A549 (cell line): ENCODE measurements around the gene GRIN3A. TPM values are rescaled to one million over a fixed set of nuclear protein-coding genes. Genes with fewer than 3 reads are reported as not detected.

Experiments used
- ATAC-seq, 2 experiments: fragments of 200-7000 bp in 1 of 2; fragments of >200 bp in 1 of 2; cut with Nextera tagmentation in 1 of 2; cut with Tn5 transposase in 1 of 2; 3 replicates each; pipeline versions ENCODE4 v1.8.0 to v1.9.1; 2018 to 2020; ENCODE audit warnings: mild to moderate bottlenecking in 1 of 2, moderate library complexity in 1 of 2
- CTCF ChIA-PET: fragments of 300-600 bp; sonication (Branson Sonifier 250); formaldehyde crosslinking; extraction: SDS; loops from one replicate; lab custom pipeline; 2021; ENCODE audit warnings: antibody characterized with exemption, inconsistent platforms; lab: Yijun Ruan, JAX
- POLR2A ChIA-PET: fragments of 350-600 bp; formaldehyde crosslinking; extraction: SDS; loops from one replicate; lab custom pipeline; 2021; ENCODE audit warnings: antibody characterized with exemption, inconsistent platforms; lab: Yijun Ruan, JAX
- DNase-seq, 2 experiments: peaks; one replicate each; pipeline versions ENCODE4 v3.0.0 to v3.0.0-alpha.2; 2011 to 2016; ENCODE audit warnings: low read depth in 1 of 2, low spot score in 1 of 2
- FAIRE-seq: peaks from 2 replicates; lab custom pipeline; 2011; peaks lifted over from hg19 to GRCh38; lab: Jason Lieb, UNC
- H3K27ac ChIP-seq, 2 experiments: fragments of >200 bp; sonication (Bioruptor Twin); formaldehyde crosslinking; 3 replicates each; pipeline ENCODE4 v1.5.1; 2016 to 2017
- H3K4me1 ChIP-seq: fragments of >200 bp; sonication (Bioruptor Twin); formaldehyde crosslinking; 3 replicates; pipeline ENCODE4 v1.6.1; 2016
- H3K4me2 ChIP-seq: fragments of >200 bp; sonication (Bioruptor Twin); formaldehyde crosslinking; 3 replicates; pipeline ENCODE4 v1.6.1; 2016
- H3K4me3 ChIP-seq: fragments of >200 bp; sonication (Bioruptor Twin); formaldehyde crosslinking; 3 replicates; pipeline ENCODE4 v1.5.1; 2016
- H3K9me3 ChIP-seq: fragments of >200 bp; sonication (Bioruptor Twin); formaldehyde crosslinking; 3 replicates; pipeline ENCODE4 v1.6.1; 2016
- BHLHE40 ChIP-seq: IDR thresholded peaks from 2 replicates; pipeline ENCODE4 v1.6.1; 2012; ENCODE audit warnings: low read depth, low read length, inconsistent platforms
- CEBPB ChIP-seq, 2 experiments: fragments of >200 bp in 1 of 2; sonication (Bioruptor Twin) in 1 of 2; formaldehyde crosslinking in 1 of 2; IDR thresholded peaks; 2 replicates each; pipeline ENCODE4 v1.6.1; 2012 to 2016
- EP300 ChIP-seq, 2 experiments: fragments of >200 bp; sonication (Bioruptor Twin); formaldehyde crosslinking; IDR thresholded peaks; 2 replicates in 1 of 2; 3 replicates in 1 of 2; pipeline ENCODE4 v1.6.1; 2016 to 2017
- ESRRA ChIP-seq: fragments of 150-350 bp; IDR thresholded peaks from 2 replicates; pipeline ENCODE4 v1.6.1; 2014; ENCODE audit warnings: mild to moderate bottlenecking, low read length, borderline replicate concordance
- FOSB ChIP-seq: fragments of 250-450 bp; sonication (Bioruptor Pico); IDR thresholded peaks from 2 replicates; pipeline ENCODE4 v1.5.0; 2020; ENCODE audit warnings: mild to moderate bottlenecking, moderate library complexity
- GATA3 ChIP-seq: IDR thresholded peaks from 2 replicates; pipeline ENCODE4 v1.6.1; 2012; ENCODE audit warnings: borderline replicate concordance
- HEYL ChIP-seq: fragments of 250-450 bp; sonication (Bioruptor Pico); IDR thresholded peaks from 2 replicates; pipeline ENCODE4 v1.8.0; 2021; ENCODE audit warnings: mild to moderate bottlenecking, moderate library complexity
- HOXA7 ChIP-seq: fragments of 250-450 bp; sonication (Bioruptor Pico); IDR thresholded peaks from 2 replicates; pipeline ENCODE4 v1.5.0; 2020; ENCODE audit warnings: mild to moderate bottlenecking, moderate library complexity
- MAZ ChIP-seq: fragments of 150-350 bp; IDR thresholded peaks from 2 replicates; pipeline ENCODE4 v1.6.1; 2014; ENCODE audit warnings: antibody characterized with exemption, low read depth, low read length, borderline replicate concordance
- NR3C1 ChIP-seq: fragments of >200 bp; sonication (Bioruptor Twin); formaldehyde crosslinking; IDR thresholded peaks from 3 replicates; pipeline ENCODE4 v1.6.1; 2017
- POLR2A ChIP-seq: IDR thresholded peaks from 2 replicates; pipeline ENCODE4 v1.6.1; 2012; ENCODE audit warnings: mild to moderate bottlenecking, low read length
- POLR2AphosphoS2 ChIP-seq: conservative IDR thresholded peaks from 2 replicates; pipeline ENCODE4 v1.6.1; 2012; ENCODE audit warnings: low read length, improper control_type of control experiment, inconsistent platforms
- RARB ChIP-seq: fragments of 250-450 bp; sonication (Bioruptor Pico); IDR thresholded peaks from 2 replicates; pipeline ENCODE4 v1.8.0; 2021; ENCODE audit warnings: mild to moderate bottlenecking, moderate library complexity
- SMC3 ChIP-seq: fragments of >200 bp; sonication (Bioruptor Twin); formaldehyde crosslinking; IDR thresholded peaks from 3 replicates; pipeline ENCODE4 v1.6.1; 2018; ENCODE audit warnings: inconsistent platforms
- TP53 ChIP-seq: fragments of 250-450 bp; sonication (Bioruptor Pico); IDR thresholded peaks from 2 replicates; pipeline ENCODE4 v1.5.0; 2021; ENCODE audit warnings: mild to moderate bottlenecking, moderate library complexity
- ZFP36 ChIP-seq: fragments of 450-650 bp; IDR thresholded peaks from 2 replicates; pipeline ENCODE4 v1.6.1; 2014; ENCODE audit warnings: borderline replicate concordance; ENCODE audit not compliant: partially characterized antibody
- ZNF302 ChIP-seq: fragments of 250-450 bp; sonication (Bioruptor Pico); IDR thresholded peaks from 2 replicates; pipeline ENCODE4 v1.9.0; 2021; ENCODE audit warnings: inconsistent platforms, mild to moderate bottlenecking, moderate library complexity
- ZSCAN20 ChIP-seq: fragments of 250-450 bp; sonication (Bioruptor Pico); IDR thresholded peaks from 2 replicates; pipeline ENCODE4 v1.8.0; 2022; ENCODE audit warnings: mild to moderate bottlenecking, moderate library complexity
- WGBS: methylation state at CpG from one replicate; pipeline ENCODE4 v1.1.6; 2017; ENCODE audit errors: missing lambda C conversion rate; 5-methylcytosine and 5-hydroxymethylcytosine counted together
- polyA plus RNA-seq, 4 experiments: library from polyadenylated mRNA; depleted of rRNA in 3 of 4; stranded (reverse); fragments of >200 nt; fragmentation: RNase III in 1 of 4; extraction: RNeasy Plus Mini Kit Qiagen cat#74134 plus additional on column Dnase treatment in 1 of 4; gene quantifications; 2 replicates in 3 of 4; 3 replicates in 1 of 4; pipeline ENCODE4 v1.2.3, GENCODE V29; 2011 to 2017
- TF ChIP-seq, protein P1 (sequence below): fragments of 250-450 bp; sonication (Bioruptor Pico); IDR thresholded peaks from 2 replicates; pipeline ENCODE4 v1.5.0; 2021; ENCODE audit warnings: mild to moderate bottlenecking, moderate library complexity, borderline replicate concordance
- TF ChIP-seq, protein P2 (sequence below): IDR thresholded peaks from 2 replicates; pipeline ENCODE4 v1.6.1; 2012; ENCODE audit warnings: low read depth, borderline replicate concordance
- TF ChIP-seq, protein P3 (sequence below): fragments of >200 bp; sonication (Bioruptor Twin); formaldehyde crosslinking; IDR thresholded peaks from 3 replicates; pipeline ENCODE4 v1.6.1; 2016
- TF ChIP-seq, protein P4 (sequence below): IDR thresholded peaks from 2 replicates; pipeline ENCODE4 v1.6.1; 2012
- TF ChIP-seq, protein P5 (sequence below): fragments of 250-450 bp; sonication (Bioruptor Pico); IDR thresholded peaks from 2 replicates; pipeline ENCODE4 v1.5.0; 2020; ENCODE audit warnings: low read depth, mild to moderate bottlenecking, moderate library complexity
- TF ChIP-seq, protein P6 (sequence below): fragments of 150-350 bp; IDR thresholded peaks from 2 replicates; pipeline ENCODE4 v1.6.1; 2014; ENCODE audit warnings: low read depth, mild to moderate bottlenecking, low read length

Gene GRIN3A
- polyA plus RNA-seq, 2 of the 4 experiments (the other 2 are of a cell fraction), result not detected

DNA sequence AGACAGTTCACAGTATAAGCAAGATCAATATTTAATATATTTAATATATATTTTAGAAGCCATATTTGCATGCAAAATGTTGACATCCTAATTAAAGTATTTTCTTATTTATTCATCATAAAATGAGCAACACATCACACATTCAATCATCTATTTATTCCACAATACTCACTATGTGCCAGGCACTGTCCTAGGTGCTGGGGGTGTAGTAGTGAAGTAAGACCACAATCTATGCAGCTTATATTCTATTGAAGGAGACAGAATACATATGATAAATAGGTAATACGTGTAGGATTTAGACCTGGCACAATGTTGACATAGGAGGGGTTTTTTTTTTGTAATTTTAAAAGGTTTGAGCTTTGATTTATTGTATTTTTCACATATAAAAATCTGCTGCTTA lies 63.1 kb downstream of the GRIN3A start:
- Histone ChIP-seq H3K9me3 (no peaks in the 10 kb centered on the region), H3K4me1 (no peaks in the 10 kb centered on the region), H3K4me3 (no peak overlapping the region), H3K27ac (no peak overlapping the region), H3K4me2 (no peak overlapping the region)
- ChIA-PET CTCF (no interaction called here), POLR2A (no interaction called here)
- no peak for DNase-seq
- FAIRE-seq, result no peak
- 4% methylated on average over 1 of the region's 1 CpG for WGBS
- ATAC-seq, result no peak
- TF ChIP-seq, protein P1, sequence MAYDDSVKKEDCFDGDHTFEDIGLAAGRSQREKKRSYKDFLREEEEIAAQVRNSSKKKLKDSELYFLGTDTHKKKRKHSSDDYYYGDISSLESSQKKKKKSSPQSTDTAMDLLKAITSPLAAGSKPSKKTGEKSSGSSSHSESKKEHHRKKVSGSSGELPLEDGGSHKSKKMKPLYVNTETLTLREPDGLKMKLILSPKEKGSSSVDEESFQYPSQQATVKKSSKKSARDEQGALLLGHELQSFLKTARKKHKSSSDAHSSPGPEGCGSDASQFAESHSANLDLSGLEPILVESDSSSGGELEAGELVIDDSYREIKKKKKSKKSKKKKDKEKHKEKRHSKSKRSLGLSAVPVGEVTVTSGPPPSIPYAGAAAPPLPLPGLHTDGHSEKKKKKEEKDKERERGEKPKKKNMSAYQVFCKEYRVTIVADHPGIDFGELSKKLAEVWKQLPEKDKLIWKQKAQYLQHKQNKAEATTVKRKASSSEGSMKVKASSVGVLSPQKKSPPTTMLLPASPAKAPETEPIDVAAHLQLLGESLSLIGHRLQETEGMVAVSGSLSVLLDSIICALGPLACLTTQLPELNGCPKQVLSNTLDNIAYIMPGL (CRISPR knock-in tag), result no peak
- TF ChIP-seq, protein P2, sequence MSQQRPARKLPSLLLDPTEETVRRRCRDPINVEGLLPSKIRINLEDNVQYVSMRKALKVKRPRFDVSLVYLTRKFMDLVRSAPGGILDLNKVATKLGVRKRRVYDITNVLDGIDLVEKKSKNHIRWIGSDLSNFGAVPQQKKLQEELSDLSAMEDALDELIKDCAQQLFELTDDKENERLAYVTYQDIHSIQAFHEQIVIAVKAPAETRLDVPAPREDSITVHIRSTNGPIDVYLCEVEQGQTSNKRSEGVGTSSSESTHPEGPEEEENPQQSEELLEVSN, result no peak
- no peak for TF ChIP-seq EP300 (IDR thresholded peaks at IDR 0.05)

DNA sequence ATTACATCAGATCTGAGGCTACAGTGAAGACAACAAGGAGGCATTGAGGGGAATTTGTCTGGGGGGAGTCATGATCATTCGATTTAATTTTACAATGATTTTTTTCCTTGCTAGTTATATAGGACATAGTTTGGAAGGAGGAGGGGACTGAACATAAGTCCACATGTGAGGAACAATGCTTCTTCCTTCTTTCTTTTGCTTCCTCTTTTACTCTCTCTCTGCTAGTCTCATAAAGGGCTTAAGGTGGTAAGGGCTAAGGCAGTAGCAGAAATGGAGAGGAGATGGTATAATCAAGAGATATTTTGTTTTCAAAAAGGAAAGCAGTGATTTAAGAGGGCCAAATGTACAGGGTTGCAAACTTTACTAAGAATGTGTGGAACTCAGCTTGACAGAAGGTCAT lies 64.3 kb downstream of the GRIN3A start:
- DNase-seq (no peak), ATAC-seq (0 out of 6 replicates have a peak, but pooled peaks of 1 of the 2 experiments have one; percentile 19), FAIRE-seq (no peak)
- POLR2A ChIA-PET, result no interaction called here
- Histone ChIP-seq H3K27ac (no peak overlapping the region), H3K4me3 (no peak overlapping the region), H3K4me1 (no peaks in the 10 kb centered on the region), H3K4me2 (no peak overlapping the region), H3K9me3 (no peaks in the 10 kb centered on the region)
- no peak for TF ChIP-seq HOXA7 (CRISPR knock-in tag)
- TF ChIP-seq POLR2AphosphoS2, result no peak
- no peak for TF ChIP-seq NR3C1
- TF ChIP-seq EP300 (IDR thresholded peaks at IDR 0.05), result no peak
- no peak for TF ChIP-seq FOSB
- TF ChIP-seq, protein P3, sequence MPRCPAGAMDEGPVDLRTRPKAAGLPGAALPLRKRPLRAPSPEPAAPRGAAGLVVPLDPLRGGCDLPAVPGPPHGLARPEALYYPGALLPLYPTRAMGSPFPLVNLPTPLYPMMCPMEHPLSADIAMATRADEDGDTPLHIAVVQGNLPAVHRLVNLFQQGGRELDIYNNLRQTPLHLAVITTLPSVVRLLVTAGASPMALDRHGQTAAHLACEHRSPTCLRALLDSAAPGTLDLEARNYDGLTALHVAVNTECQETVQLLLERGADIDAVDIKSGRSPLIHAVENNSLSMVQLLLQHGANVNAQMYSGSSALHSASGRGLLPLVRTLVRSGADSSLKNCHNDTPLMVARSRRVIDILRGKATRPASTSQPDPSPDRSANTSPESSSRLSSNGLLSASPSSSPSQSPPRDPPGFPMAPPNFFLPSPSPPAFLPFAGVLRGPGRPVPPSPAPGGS, result no peak
- TF ChIP-seq, protein P4, sequence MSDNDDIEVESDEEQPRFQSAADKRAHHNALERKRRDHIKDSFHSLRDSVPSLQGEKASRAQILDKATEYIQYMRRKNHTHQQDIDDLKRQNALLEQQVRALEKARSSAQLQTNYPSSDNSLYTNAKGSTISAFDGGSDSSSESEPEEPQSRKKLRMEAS, result no peak
- no peak for TF ChIP-seq ZSCAN20 (CRISPR knock-in tag)
- no peak for TF ChIP-seq GATA3
- TF ChIP-seq ESRRA, result no peak
- TF ChIP-seq RARB, result no peak
- TF ChIP-seq, protein P5, sequence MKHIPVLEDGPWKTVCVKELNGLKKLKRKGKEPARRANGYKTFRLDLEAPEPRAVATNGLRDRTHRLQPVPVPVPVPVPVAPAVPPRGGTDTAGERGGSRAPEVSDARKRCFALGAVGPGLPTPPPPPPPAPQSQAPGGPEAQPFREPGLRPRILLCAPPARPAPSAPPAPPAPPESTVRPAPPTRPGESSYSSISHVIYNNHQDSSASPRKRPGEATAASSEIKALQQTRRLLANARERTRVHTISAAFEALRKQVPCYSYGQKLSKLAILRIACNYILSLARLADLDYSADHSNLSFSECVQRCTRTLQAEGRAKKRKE (CRISPR knock-in tag), result no peak
- TF ChIP-seq CEBPB (IDR thresholded peaks at IDR 0.05), result no peak
- WGBS, result 5% methylated on average over 1 of the region's 1 CpG
- CTCF ChIA-PET, result no interaction called here

DNA sequence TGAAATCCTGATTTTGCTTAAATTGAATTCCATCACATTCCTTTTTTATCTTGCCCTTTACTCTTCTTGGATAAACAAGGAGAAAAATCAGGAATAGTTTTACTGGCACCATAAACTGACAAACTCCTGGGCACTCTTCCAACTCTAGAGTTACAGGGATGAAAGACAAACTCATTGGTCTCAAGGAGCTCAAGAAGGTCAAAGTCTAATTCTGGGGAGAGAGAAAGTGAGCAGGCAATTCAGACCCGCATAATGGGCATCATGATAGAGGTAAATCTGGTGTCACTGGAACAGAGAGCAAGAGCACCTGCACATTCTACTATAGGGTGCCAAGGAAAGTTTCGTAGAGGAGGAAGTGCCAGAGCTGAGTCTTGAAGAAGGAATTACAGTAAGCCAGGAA lies 64.8 kb downstream of the GRIN3A start:
- POLR2A ChIA-PET, result no interaction called here
- no peak for ATAC-seq
- H3K9me3 ChIP-seq, result no peaks in the 10 kb centered on the region
- no peak overlapping the region for H3K4me3 ChIP-seq
- no peaks in the 10 kb centered on the region for H3K4me1 ChIP-seq
- H3K4me2 ChIP-seq, result no peak overlapping the region
- 8% methylated on average over 2 of the region's 2 CpGs for WGBS
- FAIRE-seq, result no peak
- H3K27ac ChIP-seq, result no peak overlapping the region
- DNase-seq, result no peak
- CTCF ChIA-PET, result no interaction called here
- no peak for TF ChIP-seq MAZ
- TF ChIP-seq HEYL (CRISPR knock-in tag), result no peak
- TF ChIP-seq SMC3, result no peak
- TF ChIP-seq ESRRA, result no peak
- TF ChIP-seq TP53 (CRISPR knock-in tag), result no peak
- TF ChIP-seq, protein P4, result no peak
- no peak for TF ChIP-seq BHLHE40
- TF ChIP-seq, protein P2, result no peak
- TF ChIP-seq, protein P6, sequence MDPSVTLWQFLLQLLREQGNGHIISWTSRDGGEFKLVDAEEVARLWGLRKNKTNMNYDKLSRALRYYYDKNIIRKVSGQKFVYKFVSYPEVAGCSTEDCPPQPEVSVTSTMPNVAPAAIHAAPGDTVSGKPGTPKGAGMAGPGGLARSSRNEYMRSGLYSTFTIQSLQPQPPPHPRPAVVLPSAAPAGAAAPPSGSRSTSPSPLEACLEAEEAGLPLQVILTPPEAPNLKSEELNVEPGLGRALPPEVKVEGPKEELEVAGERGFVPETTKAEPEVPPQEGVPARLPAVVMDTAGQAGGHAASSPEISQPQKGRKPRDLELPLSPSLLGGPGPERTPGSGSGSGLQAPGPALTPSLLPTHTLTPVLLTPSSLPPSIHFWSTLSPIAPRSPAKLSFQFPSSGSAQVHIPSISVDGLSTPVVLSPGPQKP, result no peak
- TF ChIP-seq, protein P3, result no peak
- TF ChIP-seq ZFP36, result no peak
- TF ChIP-seq ZNF302 (CRISPR knock-in tag), result no peak
- no peak for TF ChIP-seq POLR2A
- TF ChIP-seq, protein P1 (CRISPR knock-in tag), result no peak
